OCI-LY1 (cell line): ENCODE measurements around the gene GDPD3.
A peak's percentile ranks its signal among the peaks of the same experiment; 100 is the strongest.

Experiments used
- H2AFZ ChIP-seq: fragments of 200-600 bp; sonication (generic), shearing (Covaris generic); 2 replicates; pipeline ENCODE4 v1.6.0; 2014; ENCODE audit warnings: antibody characterized with exemption, mild to moderate bottlenecking, low read length
- H3F3A ChIP-seq: fragments of 200-600 bp; sonication (generic), shearing (Covaris generic); 2 replicates; pipeline ENCODE4 v1.6.0; 2014; ENCODE audit warnings: mild to moderate bottlenecking, antibody characterized with exemption, low read length, moderate library complexity; ENCODE audit not compliant: insufficient read depth
- H3K27ac ChIP-seq: fragments of 200-600 bp; sonication (generic); 2 replicates; pipeline ENCODE4 v1.5.1; 2014; ENCODE audit warnings: low read length, mixed run types, mild to moderate bottlenecking, low read depth; ENCODE audit not compliant: poor library complexity, severe bottlenecking
- H3K27me3 ChIP-seq: fragments of 200-600 bp; sonication (generic); 2 replicates; pipeline ENCODE4 v1.6.0; 2014; ENCODE audit warnings: antibody characterized with exemption, mild to moderate bottlenecking, low read length, moderate library complexity; ENCODE audit not compliant: insufficient read depth
- H3K36me3 ChIP-seq: fragments of 200-600 bp; sonication (generic); 2 replicates; pipeline ENCODE4 v1.6.1; 2014; ENCODE audit warnings: mild to moderate bottlenecking, antibody characterized with exemption, low read length, moderate library complexity, mixed read lengths; ENCODE audit not compliant: insufficient read depth
- H3K4me1 ChIP-seq: fragments of 200-600 bp; sonication (generic); 2 replicates; pipeline ENCODE4 v1.5.1; 2014; ENCODE audit warnings: mild to moderate bottlenecking, low read length, moderate library complexity; ENCODE audit not compliant: insufficient read depth, severe bottlenecking
- H3K4me2 ChIP-seq: fragments of 200-600 bp; sonication (generic), shearing (Covaris generic); 2 replicates; pipeline ENCODE4 v1.6.1; 2014; ENCODE audit warnings: low read length
- H3K4me3 ChIP-seq: fragments of 200-600 bp; sonication (generic); 2 replicates; pipeline ENCODE4 v1.5.1; 2014; ENCODE audit warnings: low read length, low read depth, mild to moderate bottlenecking, mixed read lengths; ENCODE audit not compliant: poor library complexity, severe bottlenecking
- H3K79me2 ChIP-seq: fragments of 200-600 bp; shearing (Covaris generic); 2 replicates; pipeline ENCODE4 v1.6.1; 2016; ENCODE audit warnings: mixed run types, low read length, mixed read lengths; ENCODE audit not compliant: insufficient read depth
- H3K9ac ChIP-seq: fragments of 200-600 bp; sonication (generic), shearing (Covaris generic); 2 replicates; pipeline ENCODE4 v1.6.1; 2014; ENCODE audit warnings: mild to moderate bottlenecking, low read length, mixed read lengths
- H3K9me2 ChIP-seq: fragments of 200-600 bp; sonication (generic), shearing (Covaris generic); 2 replicates; pipeline ENCODE4 v1.6.1; 2014; ENCODE audit warnings: low read depth, mild to moderate bottlenecking, low read length, mixed read lengths
- H3K9me3 ChIP-seq: fragments of 200-600 bp; shearing (Covaris generic); 2 replicates; pipeline ENCODE4 v1.6.1; 2014; ENCODE audit warnings: low read length, mixed read lengths
- H4K20me1 ChIP-seq: fragments of 200-600 bp; sonication (generic), shearing (Covaris generic); 2 replicates; pipeline ENCODE4 v1.6.0; 2016; ENCODE audit warnings: mild to moderate bottlenecking, low read length; ENCODE audit not compliant: insufficient read depth
- EZH2 ChIP-seq: fragments of 200-600 bp; sonication (generic), shearing (Covaris generic); IDR thresholded peaks from 2 replicates; pipeline ENCODE4 v1.8.0; 2017; ENCODE audit warnings: borderline replicate concordance, mixed run types, mild to moderate bottlenecking, antibody characterized with exemption, low read length, moderate library complexity, mixed read lengths
- TF ChIP-seq, protein P1 (sequence below): fragments of 200-600 bp; sonication (generic), shearing (Covaris generic); IDR thresholded peaks from 2 replicates; pipeline ENCODE4 v1.5.1; 2017; ENCODE audit warnings: mild to moderate bottlenecking, antibody characterized with exemption, low read length, moderate library complexity, mixed read lengths

Gene GDPD3

GRCh38 chr16:30067584-30067916 is 45.8 kb downstream of the GDPD3 start:
- no peaks in the 10 kb centered on the region for H3K9me3 ChIP-seq
- no peak for TF ChIP-seq EZH2
- TF ChIP-seq, protein P1, sequence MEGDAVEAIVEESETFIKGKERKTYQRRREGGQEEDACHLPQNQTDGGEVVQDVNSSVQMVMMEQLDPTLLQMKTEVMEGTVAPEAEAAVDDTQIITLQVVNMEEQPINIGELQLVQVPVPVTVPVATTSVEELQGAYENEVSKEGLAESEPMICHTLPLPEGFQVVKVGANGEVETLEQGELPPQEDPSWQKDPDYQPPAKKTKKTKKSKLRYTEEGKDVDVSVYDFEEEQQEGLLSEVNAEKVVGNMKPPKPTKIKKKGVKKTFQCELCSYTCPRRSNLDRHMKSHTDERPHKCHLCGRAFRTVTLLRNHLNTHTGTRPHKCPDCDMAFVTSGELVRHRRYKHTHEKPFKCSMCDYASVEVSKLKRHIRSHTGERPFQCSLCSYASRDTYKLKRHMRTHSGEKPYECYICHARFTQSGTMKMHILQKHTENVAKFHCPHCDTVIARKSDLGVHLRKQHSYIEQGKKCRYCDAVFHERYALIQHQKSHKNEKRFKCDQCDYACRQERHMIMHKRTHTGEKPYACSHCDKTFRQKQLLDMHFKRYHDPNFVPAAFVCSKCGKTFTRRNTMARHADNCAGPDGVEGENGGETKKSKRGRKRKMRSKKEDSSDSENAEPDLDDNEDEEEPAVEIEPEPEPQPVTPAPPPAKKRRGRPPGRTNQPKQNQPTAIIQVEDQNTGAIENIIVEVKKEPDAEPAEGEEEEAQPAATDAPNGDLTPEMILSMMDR = no peak
- peak overlapping the region; percentile 76; the same call in 1 of the 2 replicates for H3K9ac ChIP-seq
- peak overlapping the region; percentile 78 for H3K4me3 ChIP-seq
- H3F3A ChIP-seq = 0 out of 2 replicates have a peak, but pooled peaks cover 2% of the 10 kb centered on the region
- peaks cover 55% of the 10 kb centered on the region for H3K4me1 ChIP-seq
- peaks cover 68% of the 10 kb centered on the region for H3K36me3 ChIP-seq
- H3K9me2 ChIP-seq = no peaks in the 10 kb centered on the region
- H3K27ac ChIP-seq = peak overlapping the region; percentile 72
- H4K20me1 ChIP-seq = no peaks in the 10 kb centered on the region
- no peak overlapping the region for H2AFZ ChIP-seq
- no peaks in the 10 kb centered on the region for H3K27me3 ChIP-seq
- H3K4me2 ChIP-seq = peak overlapping the region; percentile 88
- peaks cover 13% of the 10 kb centered on the region for H3K79me2 ChIP-seq

- H4K20me1 ChIP-seq = no peaks in the 10 kb centered on the region
- H3K27ac ChIP-seq = peak overlapping the region; percentile 72
- peak overlapping the region; percentile 78 for H3K4me3 ChIP-seq
- no peak overlapping the region for H2AFZ ChIP-seq
- peak overlapping the region; percentile 88 for H3K4me2 ChIP-seq
- no peaks in the 10 kb centered on the region for H3K27me3 ChIP-seq
- H3K4me1 ChIP-seq = peaks cover 55% of the 10 kb centered on the region
- peaks cover 62% of the 10 kb centered on the region for H3K36me3 ChIP-seq
- TF ChIP-seq EZH2 = no peak
- TF ChIP-seq, protein P1 = no peak
- H3F3A ChIP-seq = no peaks in the 10 kb centered on the region
- H3K9me2 ChIP-seq = no peaks in the 10 kb centered on the region
- H3K79me2 ChIP-seq = peaks cover 13% of the 10 kb centered on the region
- H3K9ac ChIP-seq = peak overlapping the region; percentile 76
- H3K9me3 ChIP-seq = no peaks in the 10 kb centered on the region
These were observed 46.4 kb downstream of the GDPD3 start for GRCh38 chr16:30066761-30067583.

- H3K79me2 ChIP-seq = peaks cover 13% of the 10 kb centered on the region
These were observed 47.2 kb downstream of the GDPD3 start for GRCh38 chr16:30065943-30066760.

More at GRCh38 chr16:30065943-30066760, 47.2 kb downstream of the GDPD3 start:
- Histone ChIP-seq H3F3A (no peaks in the 10 kb centered on the region), H3K27me3 (no peaks in the 10 kb centered on the region), H3K9me3 (no peaks in the 10 kb centered on the region), H3K27ac (peak overlapping the region; percentile 72), H2AFZ (no peak overlapping the region), H3K4me1 (peaks cover 55% of the 10 kb centered on the region), H3K4me2 (peak overlapping the region; percentile 88), H3K36me3 (peaks cover 54% of the 10 kb centered on the region), H3K4me3 (peak overlapping the region; percentile 78), H4K20me1 (no peaks in the 10 kb centered on the region), H3K9ac (peak overlapping the region; percentile 76), H3K9me2 (no peaks in the 10 kb centered on the region)
- TF ChIP-seq, protein P1 = no peak
- no peak for TF ChIP-seq EZH2
